SIG-M5 treated with dmso at 0.1 percent for 504 hours (cell line): ENCODE data around the gene STAM2.
"Not testable (repeated sequence)": the region's sequence is repeated elsewhere in the genome, so short reads cannot be mapped to it uniquely, and the experiment has no call there.

Experiments
- DNase-seq: peaks from one replicate; lab custom pipeline; 2025; ENCODE audit not compliant: unreplicated experiment; lab: John Stamatoyannopoulos, UW

STAM2 gene

GRCh38 chr2:152173831-152174230 is 1.7 kb downstream of the STAM2 start:
- no peak for DNase-seq

GRCh38 chr2:152172201-152172785 is 3.3 kb downstream of the STAM2 start:
- not testable (repeated sequence) for DNase-seq

DNA sequence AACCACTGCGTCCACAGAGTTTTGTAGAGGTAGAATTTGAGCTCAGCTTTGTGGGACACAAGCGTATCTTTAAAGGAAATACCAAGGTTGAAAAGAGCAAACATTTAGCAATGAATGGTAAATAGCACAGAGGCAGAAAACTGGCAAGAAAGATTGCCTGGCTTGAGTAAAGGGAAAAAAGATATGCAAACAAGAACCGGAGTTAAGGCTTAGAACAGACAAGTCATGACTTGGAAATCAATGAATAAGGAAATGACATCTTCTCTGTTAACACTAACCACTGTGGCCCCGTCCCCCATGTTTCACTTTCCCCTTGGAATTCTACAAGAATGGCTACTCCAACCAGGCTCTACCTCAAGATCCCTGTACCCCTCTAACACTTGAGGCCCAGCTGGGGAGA is 3.8 kb downstream of the STAM2 start:
- peak; percentile 18 for DNase-seq

DNA sequence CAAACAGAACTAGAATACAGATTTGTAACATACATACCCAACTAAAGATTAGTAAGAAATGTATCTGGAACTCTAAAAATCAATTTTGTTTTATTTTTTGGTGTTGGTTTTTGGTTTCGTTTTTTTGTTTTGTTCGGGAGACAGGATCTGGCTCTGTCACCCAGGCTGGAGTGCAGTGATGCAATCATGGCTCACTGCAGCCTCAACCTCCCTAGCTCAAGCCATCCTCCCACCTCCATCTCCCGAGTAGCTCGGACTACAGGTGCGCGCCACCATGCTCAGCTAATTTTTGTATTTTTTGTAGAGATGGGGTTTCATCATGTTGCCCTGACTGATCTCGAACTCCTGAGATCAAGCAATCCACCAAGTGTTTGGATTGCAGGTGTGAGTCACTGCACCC is 6.4 kb downstream of the STAM2 start:
- not testable (repeated sequence) for DNase-seq

- not testable (repeated sequence) for DNase-seq
Observed at GRCh38 chr2:152167470-152167869, 8.1 kb downstream of the STAM2 start.

DNA sequence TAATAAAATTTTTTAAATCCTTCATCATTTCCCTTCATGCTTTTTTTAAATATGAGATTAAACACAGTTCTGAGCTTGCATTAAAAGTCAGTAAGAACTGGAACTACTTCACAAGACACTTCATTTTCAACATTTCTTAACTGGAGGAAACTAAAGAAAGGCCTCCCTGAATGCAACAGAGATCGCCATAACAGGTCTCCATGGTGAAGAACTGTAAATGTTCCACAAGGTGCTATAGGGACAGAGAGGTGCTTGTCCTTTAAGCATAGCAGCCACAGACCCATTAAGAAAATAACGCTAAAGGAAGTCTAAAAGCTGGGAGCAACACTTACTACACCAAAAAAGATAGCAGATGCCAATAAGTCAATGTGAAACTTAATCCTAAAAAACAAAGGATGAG is 8.5 kb downstream of the STAM2 start:
- DNase-seq, result no peak

DNA sequence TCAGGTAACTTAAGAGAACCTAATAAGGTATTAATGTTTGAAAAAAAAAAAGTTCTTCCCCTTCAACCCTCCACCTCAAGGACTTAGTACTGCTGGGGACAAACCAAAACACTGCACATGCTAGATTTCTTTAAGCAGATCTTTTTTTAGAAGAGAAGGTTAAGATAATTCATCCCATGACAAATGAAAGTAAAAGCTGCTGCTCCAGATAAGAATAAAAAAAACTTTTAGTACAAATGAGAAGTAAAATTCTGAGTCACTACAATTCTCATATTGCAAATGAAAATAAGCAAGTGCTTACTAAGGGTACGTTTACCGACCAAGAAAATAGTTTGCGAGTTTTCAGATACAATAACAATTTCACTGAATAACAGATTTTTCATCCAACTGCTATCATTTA is 8.9 kb downstream of the STAM2 start:
- no peak for DNase-seq

DNA sequence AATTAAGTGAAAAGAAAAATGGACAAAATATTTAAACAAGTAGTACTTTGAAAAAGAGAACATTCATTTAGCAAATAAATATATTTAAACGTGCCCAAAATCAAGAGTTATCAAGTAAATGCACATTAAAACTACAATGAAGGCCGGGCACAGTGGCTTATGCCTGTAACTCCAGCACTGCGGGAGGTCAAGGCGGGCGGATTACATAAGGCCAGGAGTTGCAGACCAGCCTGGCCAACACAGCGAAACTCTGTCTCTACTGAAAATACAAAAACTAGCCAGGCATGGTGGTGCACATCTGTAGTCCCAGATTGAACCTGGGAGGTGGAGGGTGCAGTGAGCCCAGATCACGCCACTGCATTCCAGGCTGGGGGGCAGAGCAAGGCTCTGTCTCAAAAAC is 9.8 kb downstream of the STAM2 start:
- DNase-seq, result no peak

DNA sequence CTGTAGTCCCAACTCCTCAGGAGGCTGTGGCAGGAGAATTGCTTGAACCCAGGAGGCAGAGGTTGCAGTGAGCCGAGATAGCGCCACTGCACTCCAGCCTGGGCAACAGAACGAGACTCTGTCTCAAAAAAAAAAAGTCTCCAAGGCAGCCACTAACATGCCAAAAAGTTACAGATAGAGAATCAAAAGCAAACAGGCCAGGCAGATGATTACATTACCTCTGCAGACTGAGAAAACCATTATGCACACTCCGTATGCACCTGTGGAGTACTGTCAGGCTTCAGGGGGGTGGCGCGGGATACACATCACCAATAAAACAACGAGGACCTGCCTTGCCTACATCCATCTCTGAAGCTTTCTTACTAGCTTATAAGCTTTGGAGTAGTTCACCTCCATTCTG is 10.3 kb downstream of the STAM2 start:
- DNase-seq, result no peak

DNA sequence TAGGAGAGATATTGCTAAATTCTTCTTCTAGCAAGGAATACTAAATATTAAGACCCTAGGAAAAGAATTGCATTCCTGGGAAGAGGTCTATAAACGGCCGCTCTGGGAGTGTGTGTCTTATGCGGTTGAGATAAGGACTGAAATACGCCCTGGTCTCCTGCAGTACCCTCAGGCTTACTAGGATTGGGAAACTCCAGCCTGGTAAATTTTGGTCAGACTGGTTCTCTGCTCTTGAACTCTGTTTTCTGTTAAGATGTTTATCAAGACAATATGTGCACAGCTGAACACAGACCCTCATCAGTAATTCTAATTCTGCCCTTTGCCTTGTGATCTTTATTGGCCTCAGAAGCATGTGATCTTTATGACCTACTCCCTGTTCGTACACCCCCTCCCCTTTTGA is 11.9 kb downstream of the STAM2 start:
- not testable (repeated sequence) for DNase-seq

DNA sequence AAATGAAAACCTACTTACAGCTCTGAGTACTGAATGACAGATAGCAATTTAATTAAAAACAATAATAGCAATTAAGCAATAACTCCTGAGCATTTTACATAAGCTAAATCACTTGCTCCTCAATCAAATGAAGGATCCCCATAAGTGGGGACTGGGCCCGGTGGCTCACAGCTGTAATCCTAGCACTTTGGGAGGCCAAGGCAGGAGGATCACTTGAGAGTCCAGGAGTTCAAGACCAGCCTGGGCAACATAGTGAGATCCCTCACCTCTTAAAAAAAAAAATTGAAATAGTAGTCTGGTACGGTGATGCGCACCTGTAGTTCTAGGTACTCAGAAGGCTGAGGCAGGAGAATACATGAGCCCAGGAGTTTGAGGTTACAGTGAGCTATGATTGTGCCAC is 13.4 kb downstream of the STAM2 start:
- no peak for DNase-seq

DNA sequence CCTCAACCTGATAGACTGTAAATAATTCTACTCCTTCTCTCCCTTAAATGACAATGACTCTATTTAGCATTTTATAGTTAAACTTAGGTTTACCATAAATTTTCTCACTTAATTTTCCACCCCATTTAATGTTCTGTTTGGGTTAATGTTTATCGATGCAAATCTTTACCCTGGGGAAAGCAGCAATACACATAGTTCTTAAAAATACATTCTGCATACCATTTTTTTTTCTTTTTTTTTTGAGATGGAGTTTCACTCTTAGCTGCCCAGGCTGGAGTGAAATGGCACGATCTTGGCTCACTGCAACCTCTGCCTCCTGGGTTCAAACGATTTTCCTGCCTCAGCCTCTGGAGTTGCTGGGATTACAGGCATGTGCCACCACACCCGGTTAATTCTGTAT is 14.0 kb downstream of the STAM2 start:
- DNase-seq, result no peak

DNA sequence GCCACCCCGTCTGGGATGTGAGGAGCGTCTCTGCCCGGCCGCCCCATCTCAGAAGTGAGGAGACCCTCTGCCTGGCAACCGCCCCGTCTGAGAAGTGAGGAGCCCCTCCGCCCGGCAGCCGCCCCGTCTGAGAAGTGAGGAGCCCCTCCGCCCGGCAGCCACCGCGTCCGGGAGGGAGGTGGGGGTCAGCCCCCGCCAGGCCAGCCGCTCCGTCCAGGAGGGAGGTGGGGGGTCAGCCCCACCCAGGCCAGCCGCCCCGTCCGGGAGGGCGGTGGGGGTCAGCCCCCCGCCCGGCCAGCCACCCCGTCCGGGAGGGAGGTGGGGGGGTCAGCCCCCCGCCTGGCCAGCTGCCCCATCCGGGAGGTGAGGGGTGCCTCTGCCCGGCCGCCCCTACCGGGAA is 15.2 kb downstream of the STAM2 start:
- not testable (repeated sequence) for DNase-seq

DNA sequence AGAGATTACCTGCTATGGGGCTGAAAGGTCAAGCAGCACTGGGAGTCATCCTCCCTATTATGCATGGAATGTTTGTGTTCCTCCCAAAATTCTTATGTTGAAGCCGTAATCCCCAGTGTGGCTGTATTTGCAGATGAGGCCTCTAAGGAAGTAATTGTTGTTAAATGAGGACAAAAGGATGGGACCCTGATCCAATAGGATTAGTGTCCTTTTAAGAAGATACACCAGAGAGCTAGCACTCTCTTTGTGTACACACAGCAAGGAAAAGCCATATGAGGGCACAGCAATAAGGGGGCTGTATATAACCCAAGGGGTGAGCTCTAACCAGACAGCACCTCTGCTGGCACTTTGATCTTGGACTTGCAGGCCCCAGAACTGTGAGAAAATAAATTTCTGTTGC is 18.3 kb downstream of the STAM2 start:
- no peak for DNase-seq

- peak; percentile 4 for DNase-seq
Observed at GRCh38 chr2:152155209-152155608, 20.4 kb downstream of the STAM2 start.

DNA sequence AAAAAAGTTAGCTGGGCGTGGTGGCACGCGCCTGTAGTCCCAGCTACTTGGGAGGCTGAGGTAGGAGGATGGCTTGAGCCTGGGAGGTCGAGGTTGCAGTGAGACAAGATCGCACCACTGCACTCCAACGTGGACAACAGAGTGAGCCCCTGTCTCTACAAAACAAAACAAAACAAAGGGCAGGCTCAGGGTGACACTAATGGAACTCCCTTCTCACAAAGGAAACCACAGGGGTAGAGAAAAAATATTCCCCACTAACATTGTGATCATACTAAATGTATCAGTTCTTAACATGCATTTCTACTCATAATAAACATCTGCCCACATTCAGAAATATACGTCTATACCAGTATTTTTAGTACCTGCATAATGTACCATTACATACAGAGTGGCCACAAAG is 21.1 kb downstream of the STAM2 start:
- no peak for DNase-seq

GRCh38 chr2:152134488-152135280 is 40.9 kb downstream of the STAM2 start:
- DNase-seq, result no peak

GRCh38 chr2:152132306-152132705 is 43.3 kb downstream of the STAM2 start:
- DNase-seq, result no peak

DNA sequence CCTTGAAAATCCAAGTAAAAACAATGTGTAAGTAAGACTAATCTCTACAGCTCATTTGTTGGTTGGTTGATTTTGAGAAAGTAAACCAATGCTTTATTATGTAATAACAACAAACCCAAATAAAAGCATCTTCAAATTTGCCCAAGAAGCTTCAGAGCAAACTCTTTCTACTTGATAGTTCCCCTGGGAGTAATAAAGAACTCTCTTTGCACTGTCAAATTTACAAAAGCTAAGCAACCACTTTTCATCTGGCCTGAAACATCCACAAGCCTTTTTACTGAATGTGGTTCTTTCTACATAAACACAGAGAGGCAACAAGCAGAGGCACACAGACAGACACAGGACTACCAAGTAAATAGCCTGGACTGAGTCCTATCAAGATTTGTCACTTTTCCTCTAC is 47.9 kb downstream of the STAM2 start:
- no peak for DNase-seq

GRCh38 chr2:152126664-152127063 is 48.9 kb downstream of the STAM2 start:
- no peak for DNase-seq

DNA sequence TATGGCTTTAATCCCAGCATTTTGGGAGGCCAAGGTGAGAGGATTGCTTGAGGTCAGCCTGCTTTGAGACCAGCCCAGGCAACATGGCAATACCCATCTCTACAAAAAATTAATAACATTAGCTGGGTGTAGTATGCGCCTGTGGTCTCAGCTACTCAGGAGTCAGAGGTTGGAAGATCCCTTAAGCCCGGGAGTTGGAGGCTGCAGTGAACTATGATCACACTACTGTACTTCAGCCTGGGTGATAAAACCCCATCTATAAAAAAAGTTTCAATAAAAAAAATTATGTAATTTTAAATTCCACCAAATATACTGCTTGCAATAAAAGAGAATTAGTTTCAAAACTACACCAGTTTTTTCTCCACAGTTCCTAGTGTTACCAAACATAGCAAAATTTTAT is 53.4 kb downstream of the STAM2 start:
- no peak for DNase-seq

GRCh38 chr2:152120430-152120829 is 55.1 kb downstream of the STAM2 start:
- DNase-seq, result no peak

- no peak for DNase-seq
Observed at GRCh38 chr2:152115952-152116351, 59.6 kb downstream of the STAM2 start.
